22Rv1 (cell line): ENCODE measurements around the gene DHX15.

Experiments
- ZFX ChIP-seq: fragments of 450-650 bp; IDR thresholded peaks from 2 replicates; pipeline ENCODE4 v1.6.1; 2017; ENCODE audit warnings: antibody characterized with exemption, borderline replicate concordance
- TF ChIP-seq, protein P1 (sequence below): fragments of 450-650 bp; IDR thresholded peaks from 2 replicates; pipeline ENCODE4 v1.5.1; 2017; ENCODE audit warnings: mild to moderate bottlenecking

DNA sequence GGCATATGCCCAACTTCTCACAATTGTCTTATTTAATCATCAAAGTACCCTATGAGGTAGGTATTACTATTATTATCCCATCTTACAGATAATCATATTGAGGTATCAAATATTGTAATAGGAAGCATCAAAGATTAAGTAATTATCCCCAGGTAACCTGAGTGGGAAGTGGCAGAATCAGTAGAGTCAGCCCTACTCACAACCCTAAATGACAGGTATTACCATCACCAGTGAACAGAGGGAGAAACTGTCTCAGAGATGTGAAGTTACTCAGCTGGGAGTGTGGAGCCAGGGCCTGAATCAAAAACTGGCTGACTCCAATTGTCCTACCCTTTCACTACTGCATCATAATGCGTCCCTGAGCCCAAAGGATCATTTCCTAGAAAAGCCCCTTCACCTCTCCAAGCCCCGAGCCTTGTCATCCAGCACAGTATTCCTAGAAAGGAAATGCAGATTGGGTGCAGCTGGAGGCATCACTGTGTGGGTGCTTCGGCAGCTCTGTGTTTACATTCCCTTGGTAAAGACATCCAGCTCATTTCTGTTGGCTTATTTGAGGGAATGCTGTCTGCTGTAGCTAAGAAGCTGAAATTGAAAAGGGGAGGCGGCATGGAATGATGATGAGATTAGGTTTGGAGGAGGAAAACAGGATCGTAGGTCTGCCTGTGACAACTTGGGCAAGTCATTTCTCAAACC, 72.8 kb downstream of the DHX15 start:
- TF ChIP-seq ZFX = no peak
- TF ChIP-seq, protein P1, sequence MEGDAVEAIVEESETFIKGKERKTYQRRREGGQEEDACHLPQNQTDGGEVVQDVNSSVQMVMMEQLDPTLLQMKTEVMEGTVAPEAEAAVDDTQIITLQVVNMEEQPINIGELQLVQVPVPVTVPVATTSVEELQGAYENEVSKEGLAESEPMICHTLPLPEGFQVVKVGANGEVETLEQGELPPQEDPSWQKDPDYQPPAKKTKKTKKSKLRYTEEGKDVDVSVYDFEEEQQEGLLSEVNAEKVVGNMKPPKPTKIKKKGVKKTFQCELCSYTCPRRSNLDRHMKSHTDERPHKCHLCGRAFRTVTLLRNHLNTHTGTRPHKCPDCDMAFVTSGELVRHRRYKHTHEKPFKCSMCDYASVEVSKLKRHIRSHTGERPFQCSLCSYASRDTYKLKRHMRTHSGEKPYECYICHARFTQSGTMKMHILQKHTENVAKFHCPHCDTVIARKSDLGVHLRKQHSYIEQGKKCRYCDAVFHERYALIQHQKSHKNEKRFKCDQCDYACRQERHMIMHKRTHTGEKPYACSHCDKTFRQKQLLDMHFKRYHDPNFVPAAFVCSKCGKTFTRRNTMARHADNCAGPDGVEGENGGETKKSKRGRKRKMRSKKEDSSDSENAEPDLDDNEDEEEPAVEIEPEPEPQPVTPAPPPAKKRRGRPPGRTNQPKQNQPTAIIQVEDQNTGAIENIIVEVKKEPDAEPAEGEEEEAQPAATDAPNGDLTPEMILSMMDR = no peak
